ENCODE results near the gene LPCAT1. TPM values are rescaled to one million over a fixed set of nuclear protein-coding genes. Genes with fewer than 3 reads are reported as not detected.
"Not testable (repeated sequence)": the region's sequence is repeated elsewhere in the genome, so short reads cannot be mapped to it uniquely, and the experiment has no call there.

The LPCAT1 gene
- total RNA-seq, 1 donor from 2014 or later, result 77.0 TPM

DNA sequence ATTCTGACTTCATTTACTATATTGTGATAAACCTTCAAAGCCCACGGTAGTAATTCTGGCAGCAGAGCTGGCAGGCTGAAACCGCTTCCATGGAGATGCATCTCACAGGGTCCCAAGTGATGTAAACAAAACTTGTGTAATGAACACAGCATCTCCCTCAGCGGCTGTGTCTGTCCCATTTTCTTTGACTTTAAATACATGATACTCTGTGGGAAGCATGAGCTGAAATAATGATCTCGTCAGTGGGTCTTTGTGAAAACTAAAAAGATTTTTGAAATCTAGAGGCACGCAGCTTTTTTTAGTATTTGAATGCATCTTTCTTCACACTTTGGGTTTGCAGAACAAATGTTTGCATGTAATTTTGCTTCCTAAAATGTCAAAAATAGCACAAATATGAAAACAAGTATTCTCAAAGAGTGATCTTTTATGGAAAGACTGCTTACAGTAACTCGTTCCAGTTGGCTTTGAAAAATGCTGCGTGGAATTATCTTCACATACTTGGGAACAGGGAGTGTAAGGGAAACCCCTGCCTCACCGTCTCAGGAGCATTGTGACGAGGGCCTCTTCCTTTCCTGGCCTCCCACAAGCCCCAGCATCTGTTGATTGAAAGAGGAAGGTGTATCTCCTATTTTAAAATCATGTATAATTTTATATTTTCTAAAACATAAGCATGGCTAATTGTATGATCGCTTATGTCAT is 18.1 kb upstream of the LPCAT1 start:
- no peak for DNase-seq (ENCODE audit: extremely low read depth, low read depth, low spot score)

DNA sequence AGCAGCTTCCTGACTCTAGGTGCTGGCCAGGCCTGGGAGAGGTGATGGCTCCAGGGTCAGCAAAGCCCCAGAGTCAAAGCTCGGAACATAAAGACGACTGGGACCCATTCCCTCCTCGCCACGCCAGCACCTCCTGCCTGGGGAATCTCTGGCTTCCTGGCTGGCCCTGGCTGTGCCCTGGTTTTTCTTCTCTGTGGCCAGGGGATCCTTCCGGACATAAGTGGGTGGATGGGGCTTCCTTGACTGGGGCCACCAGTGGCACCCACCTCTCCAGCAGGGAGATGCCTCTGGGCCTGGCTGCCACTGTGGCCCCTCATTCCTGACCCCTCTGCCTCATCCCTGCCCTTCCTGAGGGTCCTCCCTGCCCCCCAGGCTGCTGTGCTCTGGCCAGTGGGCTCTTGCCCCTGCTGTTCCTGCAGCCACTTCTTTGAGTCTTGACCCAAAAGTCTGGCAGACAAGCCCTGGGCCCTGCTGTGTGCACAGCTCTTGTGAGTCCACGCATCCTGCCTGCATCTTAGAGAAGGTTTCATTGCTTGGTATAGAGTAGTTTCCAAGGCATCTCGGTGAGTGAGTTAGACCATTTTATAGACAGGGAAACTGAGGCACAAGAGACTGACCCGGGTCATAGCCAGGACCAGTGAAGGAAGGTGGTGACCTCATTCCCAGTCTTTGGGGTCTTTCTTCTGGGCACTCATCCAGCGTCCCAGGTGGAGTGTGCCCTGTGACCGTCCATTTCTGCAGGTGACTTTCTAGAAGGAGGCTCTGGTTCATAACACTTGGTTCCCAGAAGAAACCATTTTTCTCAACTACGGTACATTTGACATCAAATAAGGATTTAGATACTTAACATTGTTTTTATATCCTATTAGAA is 17.3 kb upstream of the LPCAT1 start:
- no peak for DNase-seq (ENCODE audit: extremely low read depth, low read depth, low spot score)

DNA sequence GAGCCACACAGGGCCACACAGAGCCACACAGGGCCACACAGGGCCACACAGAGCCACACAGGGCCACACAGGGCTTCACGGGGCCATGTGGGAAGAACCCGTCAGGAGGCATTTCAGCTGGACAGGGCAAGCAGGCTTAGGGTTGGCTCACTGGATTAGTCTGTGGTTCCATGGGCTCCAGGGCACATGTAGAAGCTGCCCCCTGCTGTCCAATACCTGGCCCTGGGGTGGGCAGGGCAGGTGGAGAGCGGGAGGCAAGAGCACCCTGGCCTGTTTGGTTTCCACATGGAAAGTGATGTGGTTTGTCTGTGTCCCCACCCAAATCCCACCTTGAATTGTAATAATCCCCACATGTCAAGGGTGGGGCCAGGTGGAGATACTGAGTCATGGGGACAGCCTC is 16.4 kb upstream of the LPCAT1 start:
- no peak for DNase-seq (ENCODE audit: extremely low read depth, low read depth, low spot score)

DNA sequence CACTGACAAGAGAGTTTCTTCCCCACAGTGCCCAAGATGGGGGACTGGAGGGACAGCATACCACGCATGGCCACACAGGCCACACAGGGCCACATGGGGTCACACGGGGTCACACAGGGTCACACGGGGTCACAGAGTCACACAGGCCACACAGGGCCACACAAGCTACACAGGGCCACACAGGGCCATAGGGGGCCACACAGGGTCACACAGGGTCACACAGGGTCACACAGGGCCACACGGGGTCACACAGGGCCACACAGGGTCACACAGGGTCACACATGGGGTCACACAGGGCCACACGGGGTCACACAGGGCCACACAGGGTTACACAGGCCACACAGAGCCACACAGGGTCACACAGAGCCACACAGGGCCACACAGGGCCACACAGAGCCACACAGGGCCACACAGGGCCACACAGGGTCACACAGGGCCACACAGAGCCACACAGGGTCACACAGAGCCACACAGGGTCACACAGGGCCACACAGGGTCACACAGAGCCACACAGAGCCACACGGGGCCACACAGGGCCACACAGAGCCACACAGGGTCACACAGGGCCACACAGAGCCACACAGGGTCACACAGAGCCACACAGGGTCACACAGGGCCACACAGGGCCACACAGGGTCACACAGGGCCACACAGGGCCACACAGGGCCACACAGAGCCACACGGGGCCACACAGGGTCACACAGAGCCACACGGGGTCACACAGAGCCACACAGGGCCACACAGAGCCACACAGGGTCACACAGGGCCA is 15.8 kb upstream of the LPCAT1 start:
- DNase-seq (ENCODE audit: extremely low read depth, low read depth, low spot score), result not testable (repeated sequence)

DNA sequence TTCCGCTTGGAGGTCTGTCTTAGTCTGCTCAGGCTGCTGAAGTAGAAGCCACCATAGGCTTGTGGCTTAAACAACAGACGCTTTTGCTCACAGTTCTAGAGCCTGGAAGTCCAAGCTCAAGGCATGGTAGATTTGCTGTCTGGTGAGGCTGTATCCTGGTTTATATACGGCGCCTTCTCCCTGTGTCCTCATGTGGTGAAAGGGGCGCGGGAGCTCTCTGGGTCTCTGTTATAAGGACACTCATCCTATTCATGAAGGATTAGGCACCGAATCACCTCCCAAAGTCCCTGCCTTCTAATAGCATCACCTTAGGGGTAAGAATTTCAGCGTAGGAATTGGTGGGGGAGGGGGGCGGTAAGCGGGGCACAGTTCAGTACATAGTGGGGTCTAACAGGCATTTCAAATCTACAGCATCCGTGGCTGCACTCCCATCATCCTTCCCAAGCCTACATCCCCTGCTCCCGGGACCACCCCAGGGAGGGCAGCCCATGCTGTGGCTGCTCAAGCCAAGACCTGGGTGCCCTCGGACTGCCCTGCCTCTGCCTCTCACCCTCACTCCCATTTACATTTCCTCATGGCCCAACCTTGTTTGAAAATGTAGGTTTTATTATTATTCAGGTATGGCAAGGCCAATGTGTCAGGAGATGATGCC is 15.1 kb upstream of the LPCAT1 start:
- no peak for DNase-seq (ENCODE audit: extremely low read depth, low read depth, low spot score)

DNA sequence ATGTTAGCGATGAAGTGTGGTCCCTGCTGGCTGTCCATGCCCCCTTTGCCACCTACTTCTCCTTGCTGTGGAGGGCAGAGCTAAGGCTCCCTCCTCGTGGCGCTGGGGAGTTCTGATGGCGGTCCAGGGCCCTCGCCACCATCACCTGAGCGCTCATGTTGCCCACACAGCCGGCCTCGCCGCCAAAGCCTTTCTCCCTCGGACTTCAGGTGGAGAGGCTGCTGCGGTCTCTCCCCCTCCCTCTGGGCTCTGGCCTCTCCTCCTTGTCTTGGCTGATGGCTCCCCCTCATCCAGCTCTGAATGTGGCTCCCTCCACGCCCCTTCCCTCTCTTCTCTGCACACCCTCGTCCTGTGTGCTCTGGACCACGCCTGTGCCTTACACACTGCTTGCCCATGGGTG is 14.5 kb upstream of the LPCAT1 start:
- DNase-seq (ENCODE audit: extremely low read depth, low read depth, low spot score), result no peak

DNA sequence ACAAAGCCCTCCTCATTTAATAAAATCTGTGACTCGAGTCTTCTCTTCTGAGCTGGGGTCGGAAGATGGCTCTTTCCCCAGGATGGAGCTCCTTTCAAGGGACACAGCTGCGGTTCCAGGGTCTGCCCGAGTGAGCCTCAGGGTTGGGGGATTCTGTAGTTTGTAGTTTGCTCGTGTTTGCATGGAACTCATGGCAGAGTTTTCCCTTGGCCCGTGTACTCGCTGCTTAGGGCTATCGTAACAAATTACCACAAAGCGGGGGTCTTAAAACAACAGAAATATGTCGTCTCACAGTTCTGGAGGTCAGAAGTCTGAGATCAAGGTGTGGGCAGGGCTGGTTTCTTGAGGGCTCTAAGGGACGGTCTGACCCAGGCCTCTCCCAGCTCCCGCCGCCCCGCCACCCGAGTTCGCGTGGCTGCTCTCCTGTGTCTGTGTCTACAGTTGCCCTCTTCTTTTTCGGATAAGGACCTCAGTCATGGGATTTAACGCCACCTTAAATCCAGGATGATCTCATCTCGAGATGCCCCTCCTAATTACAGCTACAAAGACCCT is 13.9 kb upstream of the LPCAT1 start:
- no peak for DNase-seq (ENCODE audit: extremely low read depth, low read depth, low spot score)

DNA sequence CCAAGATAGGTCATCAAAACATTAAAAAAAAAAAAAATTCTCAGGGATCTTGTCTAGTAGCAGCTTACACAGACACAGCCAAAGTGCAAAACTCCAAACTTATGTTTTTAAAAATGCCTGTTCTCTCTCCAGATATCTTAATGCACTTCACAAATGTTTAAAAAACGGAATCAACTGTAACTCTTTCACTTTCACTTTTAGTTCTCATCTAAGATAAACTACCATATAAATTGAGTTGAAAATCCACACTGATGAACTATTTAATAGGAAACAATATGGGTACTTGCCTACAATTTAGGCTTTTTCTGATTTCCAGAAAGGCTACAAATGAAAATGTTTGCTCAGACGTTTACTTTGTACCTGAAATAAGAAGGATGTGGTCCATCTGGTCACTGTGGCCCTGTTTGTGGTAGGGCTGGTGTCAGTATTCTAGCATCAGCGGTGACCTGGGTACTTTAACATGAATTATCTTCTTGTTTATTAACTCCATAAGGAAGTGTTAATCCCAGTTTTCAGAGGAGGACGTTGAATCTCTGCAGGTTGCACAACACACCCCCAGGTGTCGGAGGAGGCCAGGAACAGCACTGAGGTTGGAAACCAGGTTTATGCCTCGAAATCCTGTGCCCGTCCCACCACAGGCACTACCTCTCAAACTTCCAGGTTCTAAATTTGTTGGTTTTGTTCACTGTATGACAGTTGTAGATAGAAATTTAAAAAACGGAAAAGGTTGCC is 13.3 kb upstream of the LPCAT1 start:
- DNase-seq (ENCODE audit: extremely low read depth, low read depth, low spot score), result no peak

DNA sequence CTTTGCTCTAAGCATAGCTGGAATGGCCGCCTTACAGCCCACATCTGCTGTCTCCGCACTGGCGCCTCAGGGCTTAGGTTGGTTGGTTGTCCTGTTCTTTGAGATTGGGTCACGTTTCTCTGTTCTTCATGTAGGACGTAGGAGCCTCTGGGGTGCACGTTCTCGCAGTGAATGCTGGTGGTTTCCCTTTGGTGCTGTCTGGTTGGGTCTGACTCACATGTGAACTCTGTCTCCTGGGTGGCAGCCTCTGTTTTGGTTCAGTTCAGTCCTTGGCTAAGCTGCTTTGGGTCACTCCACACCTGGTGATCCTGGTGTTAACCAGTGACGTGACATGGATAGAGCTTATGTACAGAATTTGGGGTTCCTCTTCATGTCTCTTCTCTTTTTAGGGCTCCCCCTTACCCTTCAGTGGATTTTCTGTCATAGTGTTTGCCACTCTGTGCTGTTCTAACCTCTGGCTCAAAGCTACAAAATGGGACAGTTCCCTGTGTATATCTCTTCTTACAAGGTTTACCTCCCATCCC is 12.6 kb upstream of the LPCAT1 start:
- no peak for DNase-seq (ENCODE audit: extremely low read depth, low read depth, low spot score)

DNA sequence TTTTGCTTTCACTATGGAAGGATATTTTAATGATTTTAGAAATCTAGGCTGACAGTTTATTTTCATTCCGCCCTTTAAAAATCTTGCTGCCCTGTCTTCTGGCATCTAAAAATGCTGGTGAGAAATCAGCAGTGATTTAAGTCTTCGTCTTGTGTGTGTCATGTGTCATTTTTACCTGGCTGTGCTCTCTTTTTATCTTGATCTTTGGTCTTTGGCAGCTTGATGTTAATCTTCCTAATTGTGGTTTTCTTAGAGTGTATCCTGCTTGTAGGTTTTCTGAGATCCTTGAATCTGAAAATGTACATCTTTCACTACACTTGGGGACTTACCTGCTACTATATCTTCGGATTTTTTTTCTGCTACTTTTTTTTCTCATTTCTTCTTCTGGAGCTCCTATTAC is 11.9 kb upstream of the LPCAT1 start:
- DNase-seq (ENCODE audit: extremely low read depth, low read depth, low spot score), result no peak

DNA sequence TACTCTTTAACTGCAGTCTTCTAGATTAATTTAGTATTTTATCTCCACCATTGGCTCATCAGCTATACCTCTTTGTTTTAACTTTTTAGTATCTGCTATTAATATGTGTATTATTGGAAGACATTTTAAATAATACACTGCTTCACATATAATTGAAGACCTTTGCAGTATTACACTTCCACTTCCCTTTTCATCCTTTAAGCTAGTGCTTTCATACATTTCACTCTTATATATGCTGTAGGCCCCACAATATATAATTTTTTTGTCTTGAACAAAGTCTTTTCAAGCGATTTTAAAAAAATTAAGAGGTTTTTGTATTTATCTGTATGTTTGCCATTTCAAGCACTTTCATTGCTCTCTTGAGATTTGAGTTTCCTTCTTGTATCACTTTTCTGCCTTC is 8.6 kb upstream of the LPCAT1 start:
- DNase-seq (ENCODE audit: extremely low read depth, low read depth, low spot score), result no peak

DNA sequence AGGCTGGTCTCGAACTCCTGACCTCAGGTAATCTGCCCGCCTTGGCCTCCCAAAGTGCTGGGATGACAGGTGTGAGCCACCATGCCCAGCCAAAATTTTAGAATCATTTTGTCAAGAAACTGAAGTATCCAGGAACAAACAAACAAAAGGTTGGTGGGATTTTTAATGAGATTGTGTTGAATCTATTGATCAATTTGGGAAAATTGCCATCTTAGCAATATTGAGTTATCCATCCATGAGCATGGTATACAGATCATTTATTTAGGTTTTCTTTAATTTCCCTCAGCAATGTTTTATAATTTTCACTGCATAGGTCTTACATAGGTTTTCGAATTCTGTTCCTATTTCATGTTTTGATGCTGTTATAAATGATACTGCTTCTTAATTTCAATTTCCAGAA is 5.7 kb upstream of the LPCAT1 start:
- no peak for DNase-seq (ENCODE audit: extremely low read depth, low read depth, low spot score)

DNA sequence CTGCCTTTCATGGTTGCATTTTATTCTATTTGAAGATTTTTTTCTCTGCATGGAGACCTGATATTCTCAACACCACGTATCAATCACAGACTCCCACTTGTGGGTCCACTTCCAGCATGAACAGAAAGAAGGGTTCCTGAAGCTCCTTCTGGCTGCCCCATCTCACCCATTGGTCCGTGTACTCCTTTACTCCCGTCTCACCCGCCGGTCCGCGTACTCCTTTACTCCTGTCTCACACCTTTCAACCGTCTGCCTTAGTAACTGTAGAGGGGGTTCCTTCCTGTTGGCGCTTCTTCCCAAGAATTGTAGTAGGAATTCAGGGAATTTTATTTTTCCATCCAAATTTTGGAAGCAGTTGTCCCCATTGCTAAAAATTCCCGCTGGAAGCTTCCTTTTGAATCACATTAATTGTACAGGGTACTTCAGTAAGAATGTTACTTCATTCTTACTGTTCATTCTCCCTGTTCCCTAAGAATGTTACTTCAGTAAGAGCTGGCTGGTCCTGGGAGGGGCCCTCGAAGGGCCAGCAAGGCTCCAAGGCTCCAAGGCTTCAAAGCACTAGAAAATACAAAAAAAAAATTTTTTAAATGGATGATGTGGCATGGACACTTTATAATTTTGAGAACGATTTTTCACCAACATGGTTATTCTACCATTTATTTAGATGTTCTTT is 3.9 kb upstream of the LPCAT1 start:
- DNase-seq (ENCODE audit: extremely low read depth, low read depth, low spot score), result no peak

DNA sequence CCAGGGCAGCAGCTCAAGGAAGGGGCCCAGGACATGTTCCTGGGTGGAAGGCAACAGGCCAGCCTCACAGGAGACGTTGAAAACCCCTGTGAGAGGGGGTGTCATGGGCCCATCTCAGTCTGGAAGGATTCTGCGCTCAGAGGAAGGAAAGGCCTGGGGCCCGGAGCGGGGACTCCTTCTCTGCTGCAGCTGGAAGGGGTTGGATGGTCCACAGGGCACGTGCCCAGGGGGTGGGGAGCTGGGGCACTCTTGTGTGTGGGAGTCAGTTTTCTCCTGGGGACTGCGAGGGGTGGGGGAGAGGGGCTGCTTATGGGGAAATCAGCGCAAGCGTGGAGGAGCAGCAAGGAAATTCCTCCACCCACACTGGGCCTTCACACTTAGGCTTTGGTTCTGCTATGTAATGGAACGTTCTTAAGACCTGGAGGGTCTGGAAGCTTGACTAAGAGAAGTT is 2.9 kb upstream of the LPCAT1 start:
- no peak for DNase-seq (ENCODE audit: extremely low read depth, low read depth, low spot score)

DNA sequence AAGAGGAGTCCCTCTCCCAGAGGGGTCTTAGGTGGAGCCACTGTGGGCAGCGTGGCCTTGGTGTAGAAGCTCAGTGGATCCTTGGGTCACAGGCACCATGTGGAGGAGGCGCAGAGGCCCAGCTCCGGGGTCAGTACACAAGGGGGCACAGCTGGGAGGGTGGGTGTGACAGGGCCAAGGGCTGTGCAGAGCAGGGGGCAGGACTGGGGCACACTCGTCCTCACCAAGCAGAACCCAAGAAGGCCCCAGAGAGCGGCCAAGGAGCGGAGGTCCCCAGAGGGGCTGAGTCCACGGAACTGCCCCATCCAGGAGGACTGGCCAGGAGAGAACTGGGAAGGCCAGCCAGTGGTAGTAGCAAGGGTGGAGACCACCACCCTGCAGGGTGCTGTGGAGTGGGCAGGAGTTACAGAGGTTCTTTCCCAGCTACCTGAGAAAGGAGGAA is 2.5 kb upstream of the LPCAT1 start:
- DNase-seq (ENCODE audit: extremely low read depth, low read depth, low spot score), result no peak

DNA sequence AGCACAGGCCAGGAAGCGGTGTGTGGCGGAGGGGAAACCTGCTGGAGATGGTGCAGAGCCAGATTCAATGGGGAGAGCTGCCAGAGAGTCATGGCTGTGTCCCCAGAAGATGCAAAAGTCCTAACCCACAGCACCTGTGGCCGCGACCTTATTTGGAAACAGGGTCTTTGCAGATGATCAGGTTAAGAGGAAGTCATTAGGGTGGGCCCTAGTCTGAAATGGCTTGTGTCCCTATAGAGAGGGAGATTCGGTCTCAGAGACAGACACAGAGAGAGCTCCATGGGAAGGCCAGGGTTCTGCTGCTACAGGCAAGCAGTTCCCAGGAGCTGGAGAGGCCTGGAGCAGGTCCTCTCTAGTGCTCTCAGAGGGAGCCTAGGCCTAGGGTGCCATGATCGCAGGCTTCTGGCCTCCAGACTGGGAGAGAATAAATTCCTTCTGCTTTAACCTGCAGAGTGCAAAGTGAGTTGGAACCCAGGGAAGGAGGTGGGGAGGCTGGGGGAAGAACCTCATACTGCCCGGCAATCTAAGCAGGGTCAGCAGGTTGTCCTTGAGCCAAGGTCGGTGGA is 1.9 kb upstream of the LPCAT1 start:
- no peak for DNase-seq (ENCODE audit: extremely low read depth, low read depth, low spot score)

DNA sequence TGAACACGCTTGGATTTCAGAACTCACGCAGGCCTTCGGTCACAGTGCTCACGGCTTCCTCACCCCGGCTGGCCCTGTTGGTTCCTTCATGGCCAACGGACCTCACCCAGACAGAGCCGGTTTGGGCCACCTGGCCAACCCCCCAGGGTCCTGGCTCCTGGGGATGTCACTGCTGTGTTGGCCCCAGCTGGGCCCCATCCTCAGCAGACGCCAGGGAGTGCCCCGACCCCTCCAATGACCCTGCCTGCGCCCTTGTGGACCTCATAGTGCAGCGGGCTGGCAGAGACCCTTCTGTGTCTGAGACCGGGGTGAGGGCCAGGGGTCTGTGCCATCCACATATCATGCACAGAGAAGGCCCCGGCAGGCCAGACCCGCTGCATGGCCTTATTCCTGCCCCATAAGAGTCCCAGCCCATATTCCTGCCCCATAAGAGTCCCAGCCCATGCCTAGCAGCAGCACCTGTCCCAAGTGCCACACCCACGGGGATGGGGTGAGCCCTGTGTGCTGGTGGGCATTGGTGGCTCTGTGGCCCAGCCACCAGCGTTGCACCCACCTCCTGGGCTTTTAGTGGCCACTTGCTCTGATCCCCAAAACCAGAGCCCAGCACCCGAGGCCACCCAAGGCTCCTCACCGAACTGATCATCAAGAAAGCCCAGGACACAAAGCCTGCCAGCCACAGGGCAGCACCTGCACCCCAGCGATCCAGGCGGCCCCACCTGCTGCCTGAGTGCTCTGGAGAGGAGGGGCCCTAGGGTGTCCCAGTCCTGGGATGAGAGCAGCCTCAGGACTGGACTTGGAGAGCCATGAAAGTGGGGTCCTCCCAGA is 1.3 kb upstream of the LPCAT1 start:
- no peak for DNase-seq (ENCODE audit: extremely low read depth, low read depth, low spot score)

DNA sequence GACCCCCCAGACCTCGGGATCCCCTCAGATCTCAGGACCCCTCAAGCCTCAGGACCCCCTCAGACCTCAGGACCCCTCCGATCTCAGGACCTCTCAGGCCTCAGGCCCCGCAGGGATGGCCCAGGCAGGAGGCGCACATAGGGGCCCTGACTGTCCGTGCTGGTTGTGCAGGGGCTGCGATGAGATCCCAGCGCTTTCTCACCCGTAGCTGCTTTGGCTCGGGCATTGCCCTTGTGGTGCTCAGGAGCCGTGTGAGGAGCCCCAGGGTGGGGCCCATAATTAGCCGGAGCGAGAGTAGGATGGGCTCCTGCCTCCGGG is 680 bp upstream of the LPCAT1 start:
- no peak for DNase-seq (ENCODE audit: extremely low read depth, low read depth, low spot score)
